Osteoblast (primary cell): Measurements from ENCODE around the gene IL3RA. TPM values are rescaled to one million over a fixed set of nuclear protein-coding genes. Genes with fewer than 3 reads are reported as not detected.
"Not testable (repeated sequence)": the region's sequence is repeated elsewhere in the genome, so short reads cannot be mapped to it uniquely, and the experiment has no call there.

Source experiments
- DNase-seq: peaks from one replicate; pipeline ENCODE4 v3.0.0; 2011; ENCODE audit warnings: low spot score, mixed read lengths; ENCODE audit not compliant: insufficient read length; ENCODE audit errors: missing footprints
- H2AFZ ChIP-seq: 2 replicates; pipeline ENCODE4 v1.6.0; 2011; ENCODE audit warnings: mild to moderate bottlenecking, low read length
- H3K27ac ChIP-seq: 2 replicates; pipeline ENCODE4 v1.5.1; 2011; ENCODE audit warnings: mild to moderate bottlenecking, low read depth, low read length, moderate library complexity
- H3K27me3 ChIP-seq: 2 replicates; pipeline ENCODE4 v1.6.0; 2012; ENCODE audit warnings: mild to moderate bottlenecking, control low read depth, inconsistent platforms, low read length, moderate library complexity; ENCODE audit not compliant: insufficient read depth
- H3K36me3 ChIP-seq: 2 replicates; pipeline ENCODE4 v1.5.1; 2011; ENCODE audit warnings: mild to moderate bottlenecking, low read length, control low read depth, moderate library complexity; ENCODE audit not compliant: insufficient read depth
- H3K4me1 ChIP-seq: 2 replicates; pipeline ENCODE4 v1.5.1; 2011; ENCODE audit warnings: mild to moderate bottlenecking, low read length, control low read depth, moderate library complexity; ENCODE audit not compliant: insufficient read depth
- H3K4me2 ChIP-seq: 2 replicates; pipeline ENCODE4 v1.6.0; 2011; ENCODE audit warnings: mild to moderate bottlenecking, low read length; ENCODE audit not compliant: insufficient read depth
- H3K4me3 ChIP-seq: fragments of 200-600 bp; sonication (generic); 3 replicates; pipeline ENCODE4 v1.5.1; 2012; ENCODE audit warnings: mild to moderate bottlenecking, low read length, inconsistent platforms; ENCODE audit not compliant: insufficient read depth
- H3K79me2 ChIP-seq: 2 replicates; pipeline ENCODE4 v1.6.0; 2012; ENCODE audit warnings: mild to moderate bottlenecking, low read length, control low read depth, inconsistent platforms; ENCODE audit not compliant: insufficient read depth
- H3K9me3 ChIP-seq: 2 replicates; pipeline ENCODE4 v1.5.1; 2011; ENCODE audit warnings: low read depth, low read length, control low read depth
- H4K20me1 ChIP-seq: 2 replicates; pipeline ENCODE4 v1.6.0; 2012; ENCODE audit warnings: mild to moderate bottlenecking, low read length, control low read depth; ENCODE audit not compliant: insufficient read depth
- total RNA-seq: library from RNA; depleted of rRNA; stranded (reverse); fragments of >200 nt; gene quantifications from 2 replicates; pipeline ENCODE4 v1.2.3, GENCODE V29; 2012
- TF ChIP-seq, protein P1 (sequence below): IDR thresholded peaks from 2 replicates; pipeline ENCODE4 v1.5.1; 2011; ENCODE audit warnings: mild to moderate bottlenecking, low read depth, low read length, moderate library complexity; ENCODE audit errors: extremely low read depth

Gene IL3RA
- total RNA-seq, 1 donor, result 0.72 TPM

DNA sequence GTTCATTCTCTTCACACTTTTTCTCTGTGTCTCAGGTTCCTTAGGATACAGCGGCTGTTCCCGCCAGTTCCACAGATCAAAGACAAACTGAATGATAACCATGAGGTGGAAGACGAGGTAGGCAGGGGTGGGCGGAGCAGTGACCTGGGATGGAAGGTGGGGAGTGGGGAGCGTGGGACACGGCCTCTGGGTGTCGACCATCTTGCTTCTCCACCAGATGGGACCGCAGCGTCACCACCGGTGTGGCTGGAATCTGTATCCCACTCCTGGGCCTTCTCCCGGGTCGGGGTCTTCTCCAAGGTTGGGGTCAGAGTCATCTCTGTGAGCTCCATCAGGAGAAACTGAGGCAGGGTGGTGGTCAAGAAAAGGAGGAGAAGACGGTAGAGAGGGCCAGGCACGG, 31.2 kb upstream of the IL3RA start:
- Histone ChIP-seq H3K4me3 (no peak overlapping the region), H3K27me3 (no peaks in the 10 kb centered on the region), H4K20me1 (no peaks in the 10 kb centered on the region), H3K4me1 (no peaks in the 10 kb centered on the region), H3K79me2 (no peaks in the 10 kb centered on the region), H3K4me2 (no peak overlapping the region), H3K36me3 (no peaks in the 10 kb centered on the region), H3K9me3 (no peaks in the 10 kb centered on the region), H3K27ac (no peak overlapping the region), H2AFZ (no peak overlapping the region)
- TF ChIP-seq, protein P1, sequence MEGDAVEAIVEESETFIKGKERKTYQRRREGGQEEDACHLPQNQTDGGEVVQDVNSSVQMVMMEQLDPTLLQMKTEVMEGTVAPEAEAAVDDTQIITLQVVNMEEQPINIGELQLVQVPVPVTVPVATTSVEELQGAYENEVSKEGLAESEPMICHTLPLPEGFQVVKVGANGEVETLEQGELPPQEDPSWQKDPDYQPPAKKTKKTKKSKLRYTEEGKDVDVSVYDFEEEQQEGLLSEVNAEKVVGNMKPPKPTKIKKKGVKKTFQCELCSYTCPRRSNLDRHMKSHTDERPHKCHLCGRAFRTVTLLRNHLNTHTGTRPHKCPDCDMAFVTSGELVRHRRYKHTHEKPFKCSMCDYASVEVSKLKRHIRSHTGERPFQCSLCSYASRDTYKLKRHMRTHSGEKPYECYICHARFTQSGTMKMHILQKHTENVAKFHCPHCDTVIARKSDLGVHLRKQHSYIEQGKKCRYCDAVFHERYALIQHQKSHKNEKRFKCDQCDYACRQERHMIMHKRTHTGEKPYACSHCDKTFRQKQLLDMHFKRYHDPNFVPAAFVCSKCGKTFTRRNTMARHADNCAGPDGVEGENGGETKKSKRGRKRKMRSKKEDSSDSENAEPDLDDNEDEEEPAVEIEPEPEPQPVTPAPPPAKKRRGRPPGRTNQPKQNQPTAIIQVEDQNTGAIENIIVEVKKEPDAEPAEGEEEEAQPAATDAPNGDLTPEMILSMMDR, result no peak
- DNase-seq, result no peak

- H3K79me2 ChIP-seq, result no peaks in the 10 kb centered on the region
- no peak for DNase-seq
- no peak overlapping the region for H3K4me2 ChIP-seq
- no peaks in the 10 kb centered on the region for H3K27me3 ChIP-seq
- no peaks in the 10 kb centered on the region for H3K36me3 ChIP-seq
- TF ChIP-seq, protein P1, result no peak
- H3K4me3 ChIP-seq, result no peak overlapping the region
- no peaks in the 10 kb centered on the region for H3K9me3 ChIP-seq
- no peak overlapping the region for H3K27ac ChIP-seq
- no peaks in the 10 kb centered on the region for H3K4me1 ChIP-seq
- no peaks in the 10 kb centered on the region for H4K20me1 ChIP-seq
- no peak overlapping the region for H2AFZ ChIP-seq
Observed at GRCh38 chrX:1306909-1307625, 29.5 kb upstream of the IL3RA start.

DNA sequence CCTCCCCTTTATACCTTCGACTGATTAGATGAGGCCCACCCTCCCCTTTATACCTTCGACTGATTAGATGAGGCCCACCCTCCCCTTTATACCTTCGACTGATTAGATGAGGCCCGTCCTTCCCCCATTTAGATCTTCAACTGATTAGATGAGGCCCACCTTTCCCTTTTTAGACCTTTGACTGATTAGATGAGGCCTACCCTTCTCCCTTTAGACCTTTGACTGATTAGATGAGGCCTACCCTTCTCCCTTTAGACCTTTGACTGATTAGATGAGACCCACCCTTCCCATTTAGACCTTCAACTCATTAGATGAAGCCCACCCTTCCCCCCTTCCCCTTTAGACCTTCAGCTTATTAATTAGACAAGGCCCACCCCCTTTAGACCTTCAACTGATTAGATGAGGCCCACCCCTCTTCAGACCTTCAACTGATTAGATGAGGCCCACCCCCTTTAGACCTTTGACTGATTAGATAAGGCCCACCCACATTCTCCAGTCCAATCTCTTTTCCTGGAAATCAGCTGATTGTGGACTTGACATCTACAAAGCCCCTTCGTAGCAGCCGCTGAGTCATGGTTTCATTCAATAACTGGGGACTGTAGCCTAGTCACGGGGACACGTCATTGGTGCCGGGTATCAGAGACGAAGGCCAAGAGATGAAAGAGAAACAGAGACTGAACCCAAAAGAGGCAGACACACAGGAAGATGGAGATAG, 28.8 kb upstream of the IL3RA start:
- H3K9me3 ChIP-seq, result no peaks in the 10 kb centered on the region
- no peak overlapping the region for H3K4me3 ChIP-seq
- H3K27me3 ChIP-seq, result no peaks in the 10 kb centered on the region
- H3K4me1 ChIP-seq, result no peaks in the 10 kb centered on the region
- DNase-seq, result no peak
- H3K27ac ChIP-seq, result no peak overlapping the region
- no peak overlapping the region for H2AFZ ChIP-seq
- H3K79me2 ChIP-seq, result no peaks in the 10 kb centered on the region
- TF ChIP-seq, protein P1, result no peak
- no peak overlapping the region for H3K4me2 ChIP-seq
- H4K20me1 ChIP-seq, result no peaks in the 10 kb centered on the region
- H3K36me3 ChIP-seq, result no peaks in the 10 kb centered on the region

DNA sequence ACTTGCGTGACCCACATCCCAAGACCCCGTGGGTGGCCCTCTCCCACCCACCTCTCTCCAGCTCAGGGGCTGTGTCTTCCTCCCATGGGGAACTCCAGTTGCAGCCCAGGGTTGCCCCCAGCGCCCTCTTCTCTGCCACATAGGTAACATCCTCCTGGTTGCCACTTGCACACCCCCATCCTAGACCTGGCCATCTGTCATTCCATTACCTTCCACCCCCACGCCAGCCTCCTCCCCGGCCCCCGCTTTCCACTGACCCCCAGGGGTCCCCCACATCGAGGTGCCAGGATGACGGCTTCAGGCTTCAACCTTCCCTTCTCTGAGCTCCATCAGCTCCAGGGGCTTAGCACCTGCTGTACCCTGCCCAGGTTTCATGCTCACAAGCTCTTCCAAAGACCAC, 28.1 kb upstream of the IL3RA start:
- TF ChIP-seq, protein P1, result no peak
- H3K9me3 ChIP-seq, result no peaks in the 10 kb centered on the region
- no peaks in the 10 kb centered on the region for H3K4me1 ChIP-seq

GRCh38 chrX:1308917-1309316, 27.7 kb upstream of the IL3RA start:
- not testable (repeated sequence) for H3K36me3 ChIP-seq, H3K4me1 ChIP-seq, H3K27me3 ChIP-seq

More for the DNA sequence above, 28.1 kb upstream of the IL3RA start:
- Histone ChIP-seq H3K27ac (no peak overlapping the region), H4K20me1 (no peaks in the 10 kb centered on the region), H2AFZ (no peak overlapping the region), H3K36me3 (no peaks in the 10 kb centered on the region), H3K4me2 (no peak overlapping the region), H3K27me3 (no peaks in the 10 kb centered on the region), H3K4me3 (no peak overlapping the region), H3K79me2 (no peaks in the 10 kb centered on the region)
- no peak for DNase-seq

More at GRCh38 chrX:1308917-1309316, 27.7 kb upstream of the IL3RA start:
- not testable (repeated sequence) for H3K4me2 ChIP-seq, H3K4me3 ChIP-seq, H3K27ac ChIP-seq, DNase-seq, H2AFZ ChIP-seq, H4K20me1 ChIP-seq, H3K9me3 ChIP-seq, H3K79me2 ChIP-seq
